Umbilical cord (tissue), 2 donors: Measurements from ENCODE around the gene PAX2. TPM values are rescaled to one million over a fixed set of nuclear protein-coding genes. Genes with fewer than 3 reads are reported as not detected.

ENCODE experiments used
- DNase-seq: peaks from one replicate; pipeline ENCODE4 v3.0.0-alpha.2; 2015; ENCODE audit warnings: low spot score
- total RNA-seq: library from RNA; depleted of rRNA; stranded (reverse); fragments of >200 nt; gene quantifications from one replicate; pipeline ENCODE4 v1.2.3, GENCODE V29; 2014; ENCODE audit warnings: low replicate concordance; ENCODE audit not compliant: insufficient read depth

The PAX2 gene
- total RNA-seq, 1 donor from 2014 or later = 3.1 TPM

DNA sequence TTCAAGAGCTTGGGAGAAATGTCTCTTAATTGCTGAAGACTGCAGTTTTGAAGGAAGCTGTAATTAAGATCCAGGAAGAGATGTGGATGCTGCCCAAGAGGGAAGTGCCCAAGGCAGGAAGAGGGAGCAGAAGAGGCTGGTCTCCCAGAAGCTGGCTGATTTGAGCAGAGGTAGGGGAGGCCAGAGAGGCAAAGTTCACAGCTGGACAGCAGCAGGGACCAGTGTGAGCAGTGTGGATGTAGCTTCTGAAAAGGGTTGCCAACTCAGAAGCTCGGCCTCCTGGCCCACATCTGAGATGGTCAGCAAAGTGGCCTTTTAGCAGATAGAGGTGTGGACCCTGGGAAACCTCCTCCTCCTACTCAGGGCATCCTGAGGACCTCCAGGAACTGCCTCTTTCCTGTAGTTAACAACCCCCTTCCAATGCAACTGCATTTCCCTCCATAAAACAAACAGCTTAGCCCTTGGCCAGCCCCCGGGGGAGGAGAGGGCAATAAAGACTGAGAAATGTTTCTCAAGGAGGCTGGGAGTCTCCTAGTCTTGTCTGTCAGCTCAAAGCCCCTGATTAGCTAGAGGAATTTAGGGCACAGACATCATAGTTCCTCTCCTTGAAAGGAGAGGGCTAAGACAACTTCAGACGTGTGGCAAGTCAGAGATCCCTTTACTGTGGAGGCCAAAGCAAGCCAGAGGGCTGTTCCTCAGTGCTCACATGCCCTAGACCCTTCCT lies 69.5 kb downstream of the PAX2 start:
- DNase-seq = no peak

GRCh38 chr10:100816671-100817070 lies 71.3 kb downstream of the PAX2 start:
- peak; percentile 29 for DNase-seq

GRCh38 chr10:100817268-100817839 lies 72.0 kb downstream of the PAX2 start:
- DNase-seq = no peak

DNA sequence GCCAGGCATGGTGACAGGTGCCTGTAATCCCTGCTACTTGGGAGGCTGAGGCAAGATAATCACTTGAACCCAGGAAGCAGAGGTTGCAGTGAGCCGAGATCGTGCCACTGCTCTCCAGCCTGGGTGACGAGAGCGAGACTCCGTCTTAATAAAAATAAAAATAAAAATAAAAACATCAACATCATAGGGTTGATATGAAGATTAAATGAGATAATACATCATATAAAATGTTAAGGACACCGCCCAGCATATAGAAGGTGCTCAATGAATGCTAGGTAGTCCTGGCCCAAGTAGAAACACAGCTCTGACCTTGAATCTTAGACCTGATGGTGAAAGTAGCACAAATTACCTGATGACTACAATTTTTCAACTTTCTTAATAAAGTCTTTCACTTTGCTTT lies 74.0 kb downstream of the PAX2 start:
- no peak for DNase-seq

- DNase-seq = no peak
Measured at GRCh38 chr10:100823194-100823593, 77.8 kb downstream of the PAX2 start.

DNA sequence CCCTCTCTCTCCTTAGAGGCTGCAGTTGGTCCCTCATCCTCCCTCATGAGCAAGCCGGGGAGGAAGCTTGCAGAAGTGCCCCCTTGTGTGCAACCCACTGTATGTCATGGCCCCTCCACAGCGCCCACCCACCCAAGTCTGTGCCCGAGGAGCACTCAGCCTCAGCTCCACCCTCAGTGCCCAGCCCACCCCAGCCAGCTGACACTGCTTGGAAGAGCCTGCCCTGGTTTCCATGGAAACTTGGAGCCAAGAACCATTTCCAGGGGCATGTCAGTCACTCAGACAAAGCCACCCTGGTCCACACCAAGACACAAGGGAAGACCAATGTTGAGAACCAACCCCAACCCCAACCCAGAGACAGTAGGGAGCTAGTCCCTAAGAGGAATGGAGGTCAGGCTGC lies 79.5 kb downstream of the PAX2 start:
- no peak for DNase-seq

GRCh38 chr10:100825325-100825875 lies 80.0 kb downstream of the PAX2 start:
- DNase-seq = no peak

DNA sequence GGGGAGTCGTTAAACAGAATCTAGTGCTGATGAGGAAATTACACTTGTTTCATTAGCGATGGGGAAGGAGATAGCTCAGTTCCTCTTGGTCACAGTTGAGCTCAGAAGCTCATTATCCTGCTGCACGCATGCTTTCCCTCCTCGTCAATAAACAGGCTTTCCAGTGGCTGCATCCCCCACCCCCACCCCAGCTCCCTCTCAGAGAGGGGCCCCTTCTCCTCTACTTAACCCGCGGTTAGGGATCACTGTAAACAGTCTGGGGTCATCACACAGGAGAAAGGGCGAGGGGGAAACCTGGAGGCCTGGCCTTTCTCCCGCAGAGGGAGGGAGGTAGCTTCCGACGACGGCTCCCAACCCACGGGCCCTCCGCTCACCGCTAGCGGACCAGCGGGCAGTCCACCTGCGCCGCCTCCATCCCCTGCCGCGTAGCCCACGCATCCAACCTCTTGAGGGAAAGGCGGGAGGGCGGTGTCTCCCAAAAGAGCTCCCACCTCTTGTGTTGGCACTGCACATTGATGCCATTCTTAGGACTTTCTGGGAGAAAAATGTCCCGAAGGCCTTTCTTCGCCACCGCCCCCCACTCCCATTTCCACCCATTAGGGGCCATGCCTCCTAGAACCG lies 80.8 kb downstream of the PAX2 start:
- DNase-seq = no peak

- no peak for DNase-seq
Measured at GRCh38 chr10:100826661-100826982, 81.2 kb downstream of the PAX2 start.

GRCh38 chr10:100826983-100827818 lies 81.8 kb downstream of the PAX2 start:
- no peak for DNase-seq

DNA sequence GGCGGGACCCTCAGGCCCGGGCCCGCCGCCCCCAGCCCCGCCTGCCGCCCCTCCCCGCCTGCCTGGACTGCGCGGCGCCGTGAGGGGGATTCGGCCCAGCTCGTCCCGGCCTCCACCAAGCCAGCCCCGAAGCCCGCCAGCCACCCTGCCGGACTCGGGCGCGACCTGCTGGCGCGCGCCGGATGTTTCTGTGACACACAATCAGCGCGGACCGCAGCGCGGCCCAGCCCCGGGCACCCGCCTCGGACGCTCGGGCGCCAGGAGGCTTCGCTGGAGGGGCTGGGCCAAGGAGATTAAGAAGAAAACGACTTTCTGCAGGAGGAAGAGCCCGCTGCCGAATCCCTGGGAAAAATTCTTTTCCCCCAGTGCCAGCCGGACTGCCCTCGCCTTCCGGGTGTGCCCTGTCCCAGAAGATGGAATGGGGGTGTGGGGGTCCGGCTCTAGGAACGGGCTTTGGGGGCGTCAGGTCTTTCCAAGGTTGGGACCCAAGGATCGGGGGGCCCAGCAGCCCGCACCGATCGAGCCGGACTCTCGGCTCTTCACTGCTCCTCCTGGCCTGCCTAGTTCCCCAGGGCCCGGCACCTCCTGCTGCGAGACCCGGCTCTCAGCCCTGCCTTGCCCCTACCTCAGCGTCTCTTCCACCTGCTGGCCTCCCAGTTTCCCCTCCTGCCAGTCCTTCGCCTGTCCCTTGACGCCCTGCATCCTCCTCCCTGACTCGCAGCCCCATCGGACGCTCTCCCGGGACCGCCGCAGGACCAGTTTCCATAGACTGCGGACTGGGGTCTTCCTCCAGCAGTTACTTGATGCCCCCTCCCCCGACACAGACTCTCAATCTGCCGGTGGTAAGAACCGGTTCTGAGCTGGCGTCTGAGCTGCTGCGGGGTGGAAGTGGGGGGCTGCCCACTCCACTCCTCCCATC lies 82.7 kb downstream of the PAX2 start:
- no peak for DNase-seq

GRCh38 chr10:100828738-100829096 lies 83.3 kb downstream of the PAX2 start:
- no peak for DNase-seq

DNA sequence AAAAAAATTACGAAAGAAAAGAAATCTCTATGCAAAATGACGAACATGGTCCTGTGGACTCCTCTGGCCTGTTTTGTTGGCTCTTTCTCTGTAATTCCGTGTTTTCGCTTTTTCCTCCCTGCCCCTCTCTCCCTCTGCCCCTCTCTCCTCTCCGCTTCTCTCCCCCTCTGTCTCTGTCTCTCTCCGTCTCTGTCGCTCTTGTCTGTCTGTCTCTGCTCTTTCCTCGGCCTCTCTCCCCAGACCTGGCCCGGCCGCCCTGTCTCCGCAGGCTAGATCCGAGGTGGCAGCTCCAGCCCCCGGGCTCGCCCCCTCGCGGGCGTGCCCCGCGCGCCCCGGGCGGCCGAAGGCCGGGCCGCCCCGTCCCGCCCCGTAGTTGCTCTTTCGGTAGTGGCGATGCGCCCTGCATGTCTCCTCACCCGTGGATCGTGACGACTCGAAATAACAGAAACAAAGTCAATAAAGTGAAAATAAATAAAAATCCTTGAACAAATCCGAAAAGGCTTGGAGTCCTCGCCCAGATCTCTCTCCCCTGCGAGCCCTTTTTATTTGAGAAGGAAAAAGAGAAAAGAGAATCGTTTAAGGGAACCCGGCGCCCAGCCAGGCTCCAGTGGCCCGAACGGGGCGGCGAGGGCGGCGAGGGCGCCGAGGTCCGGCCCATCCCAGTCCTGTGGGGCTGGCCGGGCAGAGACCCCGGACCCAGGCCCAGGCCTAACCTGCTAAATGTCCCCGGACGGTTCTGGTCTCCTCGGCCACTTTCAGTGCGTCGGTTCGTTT lies 83.9 kb downstream of the PAX2 start:
- no peak for DNase-seq

GRCh38 chr10:100829933-100830727 lies 84.7 kb downstream of the PAX2 start:
- DNase-seq = no peak

- no peak for DNase-seq
Measured at GRCh38 chr10:100830728-100831111, 85.3 kb downstream of the PAX2 start.

DNA sequence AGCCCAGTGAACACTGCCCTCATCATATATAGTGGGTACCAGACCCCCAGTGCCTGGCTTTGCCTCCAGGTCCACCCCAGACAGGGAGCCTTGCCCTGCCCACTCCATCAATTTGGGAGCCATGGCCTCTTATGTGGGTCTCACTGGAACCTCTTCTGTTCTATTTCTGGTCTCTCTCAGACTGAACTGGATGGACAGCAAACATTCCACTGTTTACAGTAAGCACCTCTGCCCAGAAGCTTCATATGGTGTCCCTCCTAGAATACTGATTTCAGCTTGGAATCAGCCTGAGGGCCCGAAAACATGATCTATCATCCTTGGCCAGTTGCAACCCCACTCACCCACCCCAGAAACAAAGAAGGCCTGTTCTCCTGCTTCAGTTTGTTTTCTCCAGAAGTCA lies 86.4 kb downstream of the PAX2 start:
- DNase-seq = no peak

DNA sequence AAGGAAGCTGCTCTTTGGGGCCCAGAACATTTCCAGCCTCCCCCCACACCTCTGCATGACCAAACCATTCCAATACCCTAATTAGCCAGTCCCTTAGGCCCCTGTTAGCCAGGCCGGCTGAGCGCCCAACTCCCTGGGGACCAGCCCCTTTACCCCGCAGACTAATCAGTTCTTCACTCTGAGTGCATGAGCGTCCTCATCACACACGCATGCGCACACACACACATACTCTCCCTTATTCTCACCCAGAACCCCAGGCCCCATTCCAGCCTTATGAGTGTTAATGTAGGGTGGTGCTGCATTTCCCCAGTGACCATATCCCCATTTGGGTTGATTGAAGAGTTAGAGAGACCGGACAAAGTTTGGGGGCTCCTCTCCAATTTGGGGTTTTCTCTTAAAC lies 90.4 kb downstream of the PAX2 start:
- no peak for DNase-seq

DNA sequence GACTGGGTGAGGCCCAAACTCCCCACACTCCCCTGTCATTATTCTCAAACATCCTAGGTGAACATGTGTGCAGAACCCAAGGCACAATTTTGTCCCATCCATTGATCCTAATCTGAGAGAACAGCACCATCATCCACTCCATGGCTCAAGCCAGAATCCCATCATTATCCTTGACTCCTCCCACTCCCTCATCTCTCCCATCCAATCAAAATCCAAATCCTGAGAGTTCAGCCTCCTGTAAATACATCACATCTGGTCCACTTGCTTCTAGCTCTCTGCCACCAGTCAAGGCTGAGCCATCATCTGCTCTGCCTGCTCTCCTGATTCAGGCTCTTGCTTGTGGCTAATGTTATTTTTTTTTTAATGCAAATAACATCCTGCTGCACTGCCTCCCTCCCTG lies 91.5 kb downstream of the PAX2 start:
- DNase-seq = no peak

- DNase-seq = no peak
Measured at GRCh38 chr10:100837300-100837699, 91.9 kb downstream of the PAX2 start.

DNA sequence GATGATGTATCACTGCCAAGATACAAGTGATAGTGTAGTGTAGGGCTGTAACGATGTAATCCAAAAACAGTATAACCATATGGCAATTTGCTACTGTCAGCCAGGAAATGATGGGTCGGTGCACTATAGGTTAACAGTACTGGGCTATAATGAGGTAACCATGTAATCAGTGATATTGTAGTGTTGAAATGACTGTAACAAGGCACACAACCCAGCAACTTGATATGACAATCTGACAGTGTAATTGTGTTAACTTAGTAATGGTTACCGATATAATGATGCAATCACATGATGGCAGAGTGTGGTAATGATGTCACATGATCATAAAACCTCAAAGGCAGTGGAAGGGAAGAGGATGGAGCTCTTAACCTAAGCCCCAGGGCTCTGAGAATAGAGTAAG lies 93.6 kb downstream of the PAX2 start:
- no peak for DNase-seq
